HepG2 (cell line): Measurements from ENCODE around the gene CMKLR1. TPM values are rescaled to one million over a fixed set of nuclear protein-coding genes. Genes with fewer than 3 reads are reported as not detected.
A peak's percentile ranks its signal among the peaks of the same experiment; 100 is the strongest.

Source experiments
- ATAC-seq: fragments of 200-7000 bp; cut with Tn5 transposase; 3 replicates; pipeline ENCODE4 v1.9.1; 2020; ENCODE audit warnings: mild to moderate bottlenecking, moderate library complexity
- BruUV-seq: library from RNA; stranded (reverse); fragments of 400-500 nt; replicated peaks from 2 replicates; lab custom pipeline; 2021; lab: Mats Ljungman, UMichigan
- CTCF ChIA-PET: fragments of 300-600 bp; formaldehyde crosslinking; extraction: SDS; loops from one replicate; lab custom pipeline; 2021; ENCODE audit warnings: low total read pairs, inconsistent platforms, low intra/inter-chr PET ratio; lab: Yijun Ruan, JAX
- POLR2A ChIA-PET: fragments of 350-600 bp; sonication (Branson Sonifier 250); formaldehyde crosslinking; loops from one replicate; lab custom pipeline; 2020; ENCODE audit warnings: antibody characterized with exemption, inconsistent platforms; lab: Yijun Ruan, JAX
- DNase-seq: peaks from one replicate; pipeline ENCODE4 v3.0.0-alpha.2; 2015; ENCODE audit warnings: low spot score
- FAIRE-seq: peaks from 3 replicates; lab custom pipeline; 2011; peaks lifted over from hg19 to GRCh38; lab: Jason Lieb, UNC
- H2AFZ ChIP-seq: one replicate; pipeline ENCODE4 v1.6.1; 2011; ENCODE audit warnings: low read length, inconsistent platforms
- H3K27ac ChIP-seq: fragments of 300-600 bp; 3 replicates; pipeline ENCODE4 v1.8.0; 2011; ENCODE audit warnings: mixed run types, mild to moderate bottlenecking, mixed read lengths, low read length, inconsistent platforms; ENCODE audit not compliant: insufficient read depth; ENCODE audit errors: extremely low read length
- H3K27me3 ChIP-seq, 2 experiments: fragments of 200-600 bp in 1 of 2; 2 replicates in 1 of 2; 3 replicates in 1 of 2; pipeline versions ENCODE4 v1.6.0 to v1.8.0; 2011; ENCODE audit warnings: low read length in 2 of 2, mild to moderate bottlenecking in 2 of 2, moderate library complexity in 2 of 2, inconsistent platforms in 1 of 2; ENCODE audit not compliant: insufficient read depth in 2 of 2, control insufficient read depth in 1 of 2
- H3K36me3 ChIP-seq, 2 experiments: fragments of 200-600 bp in 1 of 2; replicated peaks in 1 of 2; 2 replicates in 1 of 2; 3 replicates in 1 of 2; pipeline versions ENCODE4 v1.5.1 to v1.8.0; 2011; ENCODE audit warnings: low read length in 2 of 2, inconsistent platforms in 1 of 2; ENCODE audit not compliant: insufficient read depth in 2 of 2, control insufficient read depth in 1 of 2
- H3K4me1 ChIP-seq: 2 replicates; pipeline ENCODE4 v1.5.1; 2012; ENCODE audit warnings: low read length, inconsistent platforms; ENCODE audit not compliant: insufficient read depth
- H3K4me2 ChIP-seq: 2 replicates; pipeline ENCODE4 v1.6.0; 2011; ENCODE audit warnings: low read depth, low read length, inconsistent platforms
- H3K4me3 ChIP-seq, 3 experiments: fragments of 200-600 bp in 1 of 3; sonication (generic), shearing (Covaris generic) in 1 of 3; replicated peaks in 1 of 3; 2 replicates each; pipeline ENCODE4 v1.5.1; 2011 to 2016; ENCODE audit warnings: low read length in 3 of 3, inconsistent platforms in 2 of 3, low read depth in 2 of 3, mild to moderate bottlenecking in 2 of 3, control low read depth in 1 of 3, mixed read lengths in 1 of 3; ENCODE audit not compliant: insufficient read depth in 1 of 3
- H3K79me2 ChIP-seq: one replicate; pipeline ENCODE4 v1.6.1; 2011; ENCODE audit warnings: low read length, inconsistent platforms; ENCODE audit not compliant: insufficient read depth
- H3K9ac ChIP-seq: 2 replicates; pipeline ENCODE4 v1.6.0; 2011; ENCODE audit warnings: mild to moderate bottlenecking, low read depth, low read length, inconsistent platforms; ENCODE audit not compliant: insufficient read depth
- H3K9me3 ChIP-seq: 2 replicates; pipeline ENCODE4 v1.5.1; 2012; ENCODE audit warnings: mild to moderate bottlenecking, low read length
- H4K20me1 ChIP-seq: 2 replicates; pipeline ENCODE4 v1.6.0; 2011; ENCODE audit warnings: inconsistent platforms, mild to moderate bottlenecking, low read length, moderate library complexity; ENCODE audit not compliant: insufficient read depth
- PCBP1 ChIP-seq: fragments of 200-400 bp; formaldehyde crosslinking; IDR thresholded peaks from 2 replicates; pipeline ENCODE4 v1.6.1; 2017; ENCODE audit warnings: mild to moderate bottlenecking, low read depth, low read length, borderline replicate concordance
- WGBS: methylation state at CpG from one replicate; pipeline ENCODE4 v1.1.6; 2017; ENCODE audit warnings: low lambda C conversion rate; 5-methylcytosine and 5-hydroxymethylcytosine counted together
- in situ Hi-C: cut with HindIII; loops from 2 replicates; pipeline ENCODE4 v1.10.0; 2017; ENCODE audit warnings: low pct_unique_long_range_greater_than_20kb; ENCODE audit not compliant: extremely low pct_ligation_motif_present
- intact Hi-C: fragments of 100-400 bp; cut with micrococcal nuclease; formaldehyde crosslinking; loops from one replicate; pipeline ENCODE4 v1.10.0; 2022; ENCODE audit not compliant: unreplicated experiment
- polyA plus RNA-seq, 8 experiments: library from polyadenylated mRNA; depleted of rRNA in 3 of 8; stranded (reverse) in 7 of 8; unstranded in 1 of 8; fragments of >200 nt; fragmentation: Illumina TruSeq in 4 of 8; extraction: Trizol in 4 of 8; gene quantifications; 2 replicates each; pipeline versions ENCODE4 v1.2.1 to v1.2.3, GENCODE V29; 2011 to 2016; ENCODE audit warnings: low read depth in 4 of 8, missing spikeins in 1 of 8, mixed read lengths in 1 of 8; ENCODE audit not compliant: insufficient read depth in 1 of 8
- total RNA-seq, 5 experiments: library from RNA; depleted of rRNA; stranded (reverse); fragments of >200 nt; fragmentation: Illumina TruSeq; extraction: Trizol; gene quantifications; 2 replicates each; pipeline ENCODE4 v1.2.3, GENCODE V29; 2016; ENCODE audit warnings: low read depth in 1 of 5
- TF ChIP-seq, protein P1 (sequence below): sonication (generic); formaldehyde crosslinking; IDR thresholded peaks from 2 replicates; pipeline ENCODE4 v1.4.0; 2020; ENCODE audit warnings: mild to moderate bottlenecking, missing genetic modification reagents

Gene CMKLR1
- total and polyA plus RNA-seq, 2 of the 13 experiments (the other 11 are each of a cell fraction or from before 2014, with no cell fraction given): not detected

DNA sequence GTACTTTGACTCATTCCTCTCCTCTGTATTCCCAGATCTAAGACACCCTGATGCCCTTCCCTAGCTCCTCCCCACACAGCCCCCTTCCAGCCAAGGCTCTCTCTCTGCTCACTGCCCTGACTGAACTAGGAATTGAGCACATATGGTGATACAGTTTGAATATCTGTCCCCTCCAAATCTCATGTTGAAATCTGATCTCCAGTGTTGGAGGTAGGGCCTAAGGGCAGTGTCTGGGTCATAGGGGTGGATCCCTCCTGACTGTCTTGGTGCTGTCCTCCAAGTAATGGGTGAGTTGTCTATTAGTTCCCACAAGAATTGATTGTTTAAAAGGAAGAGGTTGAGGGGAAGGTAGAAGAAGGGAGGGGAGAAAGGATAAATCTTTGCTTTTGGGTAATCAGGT lies 17.4 kb downstream of the CMKLR1 start (continued):
- TF ChIP-seq, protein P1, sequence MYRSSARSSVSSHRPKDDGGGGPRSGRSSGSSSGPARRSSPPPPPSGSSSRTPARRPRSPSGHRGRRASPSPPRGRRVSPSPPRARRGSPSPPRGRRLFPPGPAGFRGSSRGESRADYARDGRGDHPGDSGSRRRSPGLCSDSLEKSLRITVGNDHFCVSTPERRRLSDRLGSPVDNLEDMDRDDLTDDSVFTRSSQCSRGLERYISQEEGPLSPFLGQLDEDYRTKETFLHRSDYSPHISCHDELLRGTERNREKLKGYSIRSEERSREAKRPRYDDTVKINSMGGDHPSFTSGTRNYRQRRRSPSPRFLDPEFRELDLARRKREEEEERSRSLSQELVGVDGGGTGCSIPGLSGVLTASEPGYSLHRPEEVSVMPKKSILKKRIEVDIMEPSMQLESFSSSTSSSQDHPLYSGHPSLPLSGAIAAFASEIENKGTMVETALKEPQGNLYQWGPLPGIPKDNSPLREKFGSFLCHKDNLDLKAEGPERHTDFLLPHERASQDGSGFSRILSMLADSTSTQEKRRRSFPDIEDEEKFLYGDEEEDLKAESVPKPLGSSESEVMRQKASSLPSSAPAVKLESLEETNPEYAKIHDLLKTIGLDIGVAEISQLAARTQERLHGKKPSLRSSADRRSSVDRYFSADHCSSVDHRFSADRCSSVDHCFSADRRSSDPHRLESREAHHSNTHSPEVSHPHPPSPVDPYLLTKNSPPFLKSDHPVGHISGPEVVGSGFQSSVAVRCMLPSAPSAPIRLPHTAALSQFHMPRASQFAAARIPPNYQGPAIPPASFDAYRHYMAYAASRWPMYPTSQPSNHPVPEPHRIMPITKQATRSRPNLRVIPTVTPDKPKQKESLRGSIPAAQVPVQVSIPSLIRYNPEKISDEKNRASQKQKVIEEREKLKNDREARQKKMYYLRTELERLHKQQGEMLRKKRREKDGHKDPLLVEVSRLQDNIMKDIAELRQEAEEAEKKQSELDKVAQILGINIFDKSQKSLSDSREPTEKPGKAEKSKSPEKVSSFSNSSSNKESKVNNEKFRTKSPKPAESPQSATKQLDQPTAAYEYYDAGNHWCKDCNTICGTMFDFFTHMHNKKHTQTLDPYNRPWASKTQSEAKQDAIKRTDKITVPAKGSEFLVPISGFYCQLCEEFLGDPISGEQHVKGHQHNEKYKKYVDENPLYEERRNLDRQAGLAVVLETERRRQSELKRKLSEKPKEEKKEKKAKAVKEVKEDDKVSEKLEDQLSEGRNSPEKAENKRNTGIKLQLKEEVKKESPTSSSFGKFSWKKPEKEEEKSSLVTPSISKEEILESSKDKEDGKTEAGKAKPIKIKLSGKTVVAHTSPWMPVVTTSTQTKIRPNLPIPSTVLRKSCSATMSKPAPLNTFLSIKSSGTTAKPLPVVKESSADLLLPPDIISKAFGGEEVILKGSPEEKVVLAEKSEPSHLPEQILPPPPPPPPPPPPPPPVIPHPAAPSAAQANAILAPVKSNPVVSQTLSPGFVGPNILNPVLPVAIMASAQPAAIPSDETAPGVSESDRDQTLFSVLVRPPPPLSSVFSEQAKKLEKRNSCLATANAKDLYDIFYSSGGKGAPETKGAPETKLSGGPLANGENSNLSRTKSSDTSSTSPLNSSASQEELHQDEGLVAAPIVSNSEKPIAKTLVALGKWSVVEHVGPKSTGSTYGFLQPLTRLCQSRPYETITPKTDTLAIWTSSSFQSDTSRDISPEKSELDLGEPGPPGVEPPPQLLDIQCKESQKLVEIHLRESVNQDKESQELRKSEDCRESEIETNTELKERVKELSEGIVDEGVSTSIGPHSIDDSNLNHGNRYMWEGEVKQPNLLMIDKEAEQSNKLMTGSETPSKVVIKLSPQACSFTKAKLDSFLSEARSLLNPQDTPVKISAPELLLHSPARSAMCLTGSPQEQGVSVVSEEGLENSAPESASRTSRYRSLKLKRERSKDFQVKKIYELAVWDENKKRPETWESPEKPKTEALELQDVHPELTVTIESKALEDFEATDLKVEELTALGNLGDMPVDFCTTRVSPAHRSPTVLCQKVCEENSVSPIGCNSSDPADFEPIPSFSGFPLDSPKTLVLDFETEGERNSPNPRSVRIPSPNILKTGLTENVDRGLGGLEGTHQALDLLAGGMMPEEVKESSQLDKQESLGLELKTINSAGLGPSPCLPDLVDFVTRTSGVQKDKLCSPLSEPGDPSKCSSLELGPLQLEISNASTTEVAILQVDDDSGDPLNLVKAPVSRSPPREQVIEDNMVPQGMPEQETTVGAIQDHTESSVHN: no peak

DNA sequence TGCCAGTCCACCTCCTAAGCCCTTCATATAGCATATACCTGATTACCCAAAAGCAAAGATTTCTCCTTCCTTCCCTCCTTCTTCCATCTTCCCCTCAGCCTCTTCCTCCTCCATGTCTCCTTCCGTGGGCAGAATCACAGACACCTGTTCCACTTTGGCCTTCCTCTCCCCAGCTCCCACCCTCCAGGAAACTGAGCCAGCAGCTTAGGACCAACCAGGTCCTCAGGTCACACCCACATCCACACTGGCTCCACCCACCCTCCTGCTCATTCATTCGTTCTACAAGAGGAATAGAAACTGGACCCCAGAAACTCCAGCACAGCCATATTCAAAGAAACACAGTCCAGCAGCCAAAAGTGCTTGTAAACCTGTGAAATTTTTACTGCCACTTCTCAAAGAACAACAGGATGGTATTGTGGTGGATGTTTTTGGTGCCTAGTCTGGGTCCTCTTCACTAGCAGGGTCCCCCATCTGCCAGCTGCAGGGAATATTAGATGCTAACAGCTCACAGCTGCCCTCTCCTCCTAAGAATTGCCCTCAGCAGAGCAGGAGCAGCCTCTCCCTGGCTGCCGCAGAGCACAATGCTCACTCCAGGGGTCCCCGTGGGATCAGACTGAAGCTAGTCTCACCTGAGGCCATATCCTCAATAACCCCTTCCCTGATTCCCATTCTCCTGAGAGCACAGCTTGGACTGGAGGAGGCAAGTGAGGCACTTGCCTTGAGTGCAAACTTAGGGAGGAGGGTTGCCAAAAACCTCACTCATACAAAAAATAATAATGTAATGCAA lies 18.4 kb downstream of the CMKLR1 start:
- no peak for DNase-seq
- no peaks in the 10 kb centered on the region for H4K20me1 ChIP-seq
- intact Hi-C loops (no loop called here), in situ Hi-C loops (no loop called here)
- no peak overlapping the region for H3K4me2 ChIP-seq
- WGBS: 17% methylated on average over 4 of the region's 4 CpGs
- H2AFZ ChIP-seq: no peak overlapping the region
- ChIA-PET POLR2A (no interaction called here), CTCF (no interaction called here)
- no TSS peak for BruUV-seq
- H3K36me3 ChIP-seq: no peaks in the 10 kb centered on the region
- H3K27ac ChIP-seq: no peak overlapping the region
- no peak overlapping the region for H3K9ac ChIP-seq
- FAIRE-seq: no peak
- H3K9me3 ChIP-seq: no peaks in the 10 kb centered on the region
- ATAC-seq: peak; percentile 53; the same call in 1 of the 3 replicates
- H3K27me3 ChIP-seq: peaks cover 2 to 11% of the 10 kb centered on the region in 2 experiments; a peak in 2 of 5 replicates
- no peak overlapping the region for H3K4me3 ChIP-seq
- H3K79me2 ChIP-seq: no peaks in the 10 kb centered on the region
- TF ChIP-seq PCBP1: no peak
- peaks cover 33% of the 10 kb centered on the region for H3K4me1 ChIP-seq
